Neuronal stem cell (in vitro differentiated cells): Measurements from ENCODE around the gene ZNF813.
"Not testable (repeated sequence)": the region's sequence is repeated elsewhere in the genome, so short reads cannot be mapped to it uniquely, and the experiment has no call there.

Source experiments
- DNase-seq: peaks from one replicate; pipeline ENCODE4 v3.0.0-alpha.2; 2013; ENCODE audit warnings: low spot score
- H2AFZ ChIP-seq: one replicate; pipeline ENCODE4 v1.6.1; 2013; ENCODE audit warnings: mild to moderate bottlenecking, low read length, inconsistent platforms
- H2AK5ac ChIP-seq: 2 replicates; pipeline ENCODE4 v1.6.1; 2013; ENCODE audit warnings: low read depth, mild to moderate bottlenecking, inconsistent platforms, low read length, moderate library complexity, mixed read lengths
- H2BK120ac ChIP-seq: 2 replicates; pipeline ENCODE4 v1.6.1; 2013; ENCODE audit warnings: low read depth, mild to moderate bottlenecking, inconsistent platforms, low read length, moderate library complexity, mixed read lengths
- H2BK12ac ChIP-seq: one replicate; pipeline ENCODE4 v1.6.1; 2013; ENCODE audit warnings: low read length, inconsistent platforms
- H2BK15ac ChIP-seq: 2 replicates; pipeline ENCODE4 v1.6.1; 2013; ENCODE audit warnings: mild to moderate bottlenecking, low read length, inconsistent platforms, mixed read lengths
- H2BK5ac ChIP-seq: one replicate; pipeline ENCODE4 v1.6.1; 2013; ENCODE audit warnings: inconsistent platforms, mild to moderate bottlenecking, low read length, moderate library complexity
- H3K14ac ChIP-seq: one replicate; pipeline ENCODE4 v1.6.1; 2013; ENCODE audit warnings: low read length, inconsistent platforms
- H3K18ac ChIP-seq: 2 replicates; pipeline ENCODE4 v1.6.1; 2013; ENCODE audit warnings: low read length, inconsistent platforms
- H3K23ac ChIP-seq: 2 replicates; pipeline ENCODE4 v1.6.1; 2013; ENCODE audit warnings: low read depth, mild to moderate bottlenecking, mixed read lengths, low read length, inconsistent platforms; ENCODE audit not compliant: poor library complexity
- H3K27ac ChIP-seq: replicated peaks from 3 replicates; pipeline ENCODE4 v1.5.1; 2013; ENCODE audit warnings: low read length, inconsistent platforms
- H3K27me3 ChIP-seq, 3 experiments: 2 replicates each; pipeline ENCODE4 v1.6.1; 2013; ENCODE audit warnings: low read length in 3 of 3, mild to moderate bottlenecking in 2 of 3, inconsistent platforms in 1 of 3, low read depth in 1 of 3, mixed read lengths in 1 of 3, moderate library complexity in 1 of 3; ENCODE audit not compliant: control insufficient read depth in 3 of 3, insufficient read depth in 3 of 3
- H3K36me3 ChIP-seq, 2 donors: replicated peaks in 1 of 2; 2 replicates each; pipeline ENCODE4 v1.6.1; 2013; ENCODE audit warnings: low read length in 2 of 2; ENCODE audit not compliant: control insufficient read depth in 2 of 2, insufficient read depth in 2 of 2
- H3K4ac ChIP-seq: 2 replicates; pipeline ENCODE4 v1.6.1; 2013; ENCODE audit warnings: inconsistent platforms, mild to moderate bottlenecking, low read length, moderate library complexity
- H3K4me1 ChIP-seq, 2 donors: 1 replicate in 1 of 2; 2 replicates in 1 of 2; pipeline ENCODE4 v1.6.1; 2013; ENCODE audit warnings: low read length in 2 of 2, low read depth in 1 of 2; ENCODE audit not compliant: control insufficient read depth in 2 of 2, insufficient read depth in 1 of 2
- H3K4me2 ChIP-seq: one replicate; pipeline ENCODE4 v1.6.1; 2013; ENCODE audit warnings: mild to moderate bottlenecking, low read length, inconsistent platforms; ENCODE audit not compliant: insufficient read depth, poor library complexity, severe bottlenecking
- H3K4me3 ChIP-seq, 2 donors: 2 replicates each; pipeline ENCODE4 v1.5.1; 2013; ENCODE audit warnings: low read length in 2 of 2, mild to moderate bottlenecking in 2 of 2, inconsistent platforms in 1 of 2, moderate library complexity in 1 of 2
- H3K79me1 ChIP-seq: one replicate; pipeline ENCODE4 v1.6.1; 2013; ENCODE audit warnings: low read depth, mild to moderate bottlenecking, inconsistent platforms, low read length, moderate library complexity
- H3K9ac ChIP-seq: one replicate; pipeline ENCODE4 v1.6.1; 2013; ENCODE audit warnings: mild to moderate bottlenecking, low read depth, low read length, inconsistent platforms; ENCODE audit not compliant: poor library complexity
- H3K9me3 ChIP-seq, 2 donors: replicated peaks in 1 of 2; 2 replicates each; pipeline versions ENCODE3 to v1.6.1; 2013; ENCODE audit warnings: low read length in 2 of 2, mild to moderate bottlenecking in 2 of 2, inconsistent platforms in 1 of 2, low read depth in 1 of 2, mixed read lengths in 1 of 2, moderate library complexity in 1 of 2; ENCODE audit not compliant: control insufficient read depth in 2 of 2, insufficient read depth in 1 of 2
- H4K8ac ChIP-seq: one replicate; pipeline ENCODE4 v1.6.1; 2013; ENCODE audit warnings: low read depth, mild to moderate bottlenecking, inconsistent platforms, low read length, moderate library complexity
- H4K91ac ChIP-seq: one replicate; pipeline ENCODE4 v1.6.1; 2013; ENCODE audit warnings: low read length, low read depth, mild to moderate bottlenecking, inconsistent platforms; ENCODE audit not compliant: poor library complexity
- WGBS, 2 donors: extraction: QIAGEN DNeasy Blood & Tissue Kit; methylation state at CpG; one replicate each; pipeline ENCODE4 v1.1.7; 2013; ENCODE audit warnings: missing lambda C conversion rate in 2 of 2, mixed read lengths in 1 of 2; ENCODE audit not compliant: insufficient read length in 2 of 2, insufficient replicate concordance in 1 of 2; ENCODE audit errors: extremely low coverage in 2 of 2; 5-methylcytosine and 5-hydroxymethylcytosine counted together

The ZNF813 gene

GRCh38 chr19:53443809-53444208, 23.7 kb upstream of the ZNF813 start:
- not testable (repeated sequence) for H3K27me3 ChIP-seq, H3K27ac ChIP-seq, H2AFZ ChIP-seq, DNase-seq, H2BK5ac ChIP-seq, H3K4ac ChIP-seq, H2BK120ac ChIP-seq, H3K14ac ChIP-seq, H3K9ac ChIP-seq, H2BK12ac ChIP-seq, H3K4me2 ChIP-seq, H3K4me3 ChIP-seq, H4K8ac ChIP-seq, H3K23ac ChIP-seq, H3K79me1 ChIP-seq, H3K4me1 ChIP-seq, H3K18ac ChIP-seq, H2BK15ac ChIP-seq, H4K91ac ChIP-seq, H2AK5ac ChIP-seq
- Histone ChIP-seq H3K9me3 (peaks cover 7 to 47% of the 10 kb centered on the region in 2 donors), H3K36me3 (peaks cover 15 to 77% of the 10 kb centered on the region in 2 donors)
- no CpG with 5 or more reads among the region's 2 CpGs for WGBS, 2 donors

- DNase-seq, H3K18ac ChIP-seq, H3K9ac ChIP-seq, H4K91ac ChIP-seq, H3K4me2 ChIP-seq, H2BK5ac ChIP-seq, H3K27ac ChIP-seq, H3K27me3 ChIP-seq, H3K14ac ChIP-seq, H2BK15ac ChIP-seq, H3K23ac ChIP-seq, H3K4me3 ChIP-seq, H2BK120ac ChIP-seq, H2AK5ac ChIP-seq, H3K79me1 ChIP-seq, H3K4ac ChIP-seq, H4K8ac ChIP-seq, H2AFZ ChIP-seq, H3K4me1 ChIP-seq, H2BK12ac ChIP-seq: not testable (repeated sequence)
- Histone ChIP-seq H3K36me3 (peaks cover 19 to 88% of the 10 kb centered on the region in 2 donors), H3K9me3 (peaks cover 4 to 58% of the 10 kb centered on the region in 2 donors)
- WGBS, 2 donors, result no CpG with 5 or more reads among the region's 5 CpGs
These were observed 20.3 kb upstream of the ZNF813 start for GRCh38 chr19:53447196-53447595.

- Histone ChIP-seq H3K23ac (no peak overlapping the region), H2BK15ac (no peak overlapping the region), H3K36me3 (peaks cover 25 to 65% of the 10 kb centered on the region in 2 donors), H2AFZ (no peak overlapping the region), H2BK12ac (no peak overlapping the region), H2AK5ac (no peak overlapping the region), H3K79me1 (no peaks in the 10 kb centered on the region), H2BK5ac (no peak overlapping the region), H3K18ac (no peak overlapping the region), H3K4me2 (no peak overlapping the region), H3K4me3 (no peak overlapping the region), H3K27me3 (no peaks in the 10 kb centered on the region), H3K9me3 (peaks cover 17 to 77% of the 10 kb centered on the region in 2 donors), H4K8ac (no peak overlapping the region), H3K4ac (no peak overlapping the region), H3K14ac (no peak overlapping the region), H3K27ac (no peak overlapping the region), H2BK120ac (no peak overlapping the region), H4K91ac (no peak overlapping the region), H3K4me1 (no peaks in the 10 kb centered on the region), H3K9ac (no peak overlapping the region)
- no peak for DNase-seq
- no CpG with 5 or more reads among the region's 9 CpGs for WGBS, 2 donors
These were observed 11.7 kb upstream of the ZNF813 start for GRCh38 chr19:53455828-53456227.

- not testable (repeated sequence) for H2AFZ ChIP-seq, H3K4me1 ChIP-seq, H3K79me1 ChIP-seq, H3K27me3 ChIP-seq, H2AK5ac ChIP-seq, H3K9ac ChIP-seq, H2BK15ac ChIP-seq, H3K4ac ChIP-seq, H4K91ac ChIP-seq, H2BK120ac ChIP-seq, H2BK12ac ChIP-seq, H2BK5ac ChIP-seq, H3K14ac ChIP-seq, H3K4me2 ChIP-seq, DNase-seq, H3K27ac ChIP-seq, H3K4me3 ChIP-seq, H3K18ac ChIP-seq, H4K8ac ChIP-seq, H3K23ac ChIP-seq
- Histone ChIP-seq H3K9me3 (peaks cover 11 to 43% of the 10 kb centered on the region in 2 donors), H3K36me3 (peaks cover 11 to 24% of the 10 kb centered on the region in 2 donors)
- WGBS, 2 donors, result no CpG with 5 or more reads among the region's 11 CpGs
These were observed 7.3 kb upstream of the ZNF813 start for GRCh38 chr19:53460131-53460721.
